ENCODE results near the gene TMEM81. TPM values are rescaled to one million over a fixed set of nuclear protein-coding genes. Genes with fewer than 3 reads are reported as not detected.

The TMEM81 gene
- total and polyA plus RNA-seq, 10 of the 15 experiments (the other 5 are each of a cell fraction or from before 2014, with no cell fraction given): 0.62 to 2.2 (median 1.1) TPM

- no peak for DNase-seq (ENCODE audit: low read depth, low spot score)
- no peaks in the 10 kb centered on the region for H4K20me1 ChIP-seq (ENCODE audit: control insufficient read depth, insufficient read depth)
- H2AFZ ChIP-seq (ENCODE audit: control insufficient read depth, low read depth, low read length): no peak overlapping the region
- no peak overlapping the region for H3K9ac ChIP-seq (ENCODE audit: control insufficient read depth, insufficient read depth, low read length)
- H3K4me2 ChIP-seq (ENCODE audit: control insufficient read depth, insufficient read depth): no peak overlapping the region
- no TSS peak for BruUV-seq (replicated peaks)
- H3K4me1 ChIP-seq (ENCODE audit: control insufficient read depth, insufficient read depth, low read length): no peaks in the 10 kb centered on the region
- no peak overlapping the region for H3K4me3 ChIP-seq
- ATAC-seq: no peak
- no peaks in the 10 kb centered on the region for H3K79me2 ChIP-seq (ENCODE audit: control insufficient read depth, insufficient read depth, low read length)
- no peaks in the 10 kb centered on the region for H3K36me3 ChIP-seq (ENCODE audit: control insufficient read depth in 2 of 2, insufficient read depth in 2 of 2, low read length in 1 of 2)
- no peak for FAIRE-seq
- ChIA-PET CTCF (interaction anchor here (1.6 to 8.9 kb wide), 2 partner anchors 10 to 184 kb away, joined by 4 to 65 read pairs; no protein-coding TSS in a partner anchor), RAD21 (ENCODE audit: unreplicated experiment) (interaction anchor here (0.5 to 1.0 kb wide), 4 partner anchors 11 to 184 kb away, joined by 3 read pairs; no protein-coding TSS in a partner anchor), SMC1A (ENCODE audit: uncharacterized antibody, unreplicated experiment) (interaction anchor here (1.0 kb wide), 1 partner anchor 11 kb away, joined by 3 read pairs; no protein-coding TSS in a partner anchor), POLR2A (no interaction called here)
- H3K27ac ChIP-seq (ENCODE audit: control insufficient read depth, insufficient read depth): no peak overlapping the region
- WGBS (ENCODE audit: insufficient coverage, insufficient replicate concordance, low lambda C conversion rate, missing lambda C conversion rate): 42% methylated on average over 9 of the region's 9 CpGs
- H3K27me3 ChIP-seq (replicated peaks in 1 of 2; ENCODE audit: control insufficient read depth in 2 of 2, insufficient read depth in 2 of 2, low read length in 1 of 2): no peaks in the 10 kb centered on the region
- intact Hi-C loops (cut with micrococcal nuclease; ENCODE audit: unreplicated experiment): no loop called here
- in situ Hi-C loops (cut with MboI): no loop called here
- H3K9me3 ChIP-seq (replicated peaks; ENCODE audit: control insufficient read depth, insufficient read depth, low read length): no peaks in the 10 kb centered on the region
- TF ChIP-seq SIX5 (IDR thresholded peaks at IDR 0.05; ENCODE audit: low read depth, low read length, severe bottlenecking) (no peak), ZSCAN29 (IDR thresholded peaks at IDR 0.05) (no peak), EGR1 (IDR thresholded peaks at IDR 0.05; ENCODE audit: borderline replicate concordance in 1 of 2, low read depth in 2 of 2, low read length in 2 of 2) (no peak), RAD51 (IDR thresholded peaks at IDR 0.05) (no peak), CHD4 (IDR thresholded peaks at IDR 0.05) (no peak), TCF12 (IDR thresholded peaks at IDR 0.05; ENCODE audit: low read depth, low read length) (no peak), SKIL (IDR thresholded peaks at IDR 0.05; ENCODE audit: low read depth, poor library complexity, severe bottlenecking) (no peak), YBX1 (IDR thresholded peaks at IDR 0.05) (no peak), SMC3 (IDR thresholded peaks at IDR 0.05; ENCODE audit: borderline replicate concordance, low read length) (no peak), BMI1 (IDR thresholded peaks at IDR 0.05; ENCODE audit: borderline replicate concordance) (no peak)
- TF ChIP-seq, protein P1, sequence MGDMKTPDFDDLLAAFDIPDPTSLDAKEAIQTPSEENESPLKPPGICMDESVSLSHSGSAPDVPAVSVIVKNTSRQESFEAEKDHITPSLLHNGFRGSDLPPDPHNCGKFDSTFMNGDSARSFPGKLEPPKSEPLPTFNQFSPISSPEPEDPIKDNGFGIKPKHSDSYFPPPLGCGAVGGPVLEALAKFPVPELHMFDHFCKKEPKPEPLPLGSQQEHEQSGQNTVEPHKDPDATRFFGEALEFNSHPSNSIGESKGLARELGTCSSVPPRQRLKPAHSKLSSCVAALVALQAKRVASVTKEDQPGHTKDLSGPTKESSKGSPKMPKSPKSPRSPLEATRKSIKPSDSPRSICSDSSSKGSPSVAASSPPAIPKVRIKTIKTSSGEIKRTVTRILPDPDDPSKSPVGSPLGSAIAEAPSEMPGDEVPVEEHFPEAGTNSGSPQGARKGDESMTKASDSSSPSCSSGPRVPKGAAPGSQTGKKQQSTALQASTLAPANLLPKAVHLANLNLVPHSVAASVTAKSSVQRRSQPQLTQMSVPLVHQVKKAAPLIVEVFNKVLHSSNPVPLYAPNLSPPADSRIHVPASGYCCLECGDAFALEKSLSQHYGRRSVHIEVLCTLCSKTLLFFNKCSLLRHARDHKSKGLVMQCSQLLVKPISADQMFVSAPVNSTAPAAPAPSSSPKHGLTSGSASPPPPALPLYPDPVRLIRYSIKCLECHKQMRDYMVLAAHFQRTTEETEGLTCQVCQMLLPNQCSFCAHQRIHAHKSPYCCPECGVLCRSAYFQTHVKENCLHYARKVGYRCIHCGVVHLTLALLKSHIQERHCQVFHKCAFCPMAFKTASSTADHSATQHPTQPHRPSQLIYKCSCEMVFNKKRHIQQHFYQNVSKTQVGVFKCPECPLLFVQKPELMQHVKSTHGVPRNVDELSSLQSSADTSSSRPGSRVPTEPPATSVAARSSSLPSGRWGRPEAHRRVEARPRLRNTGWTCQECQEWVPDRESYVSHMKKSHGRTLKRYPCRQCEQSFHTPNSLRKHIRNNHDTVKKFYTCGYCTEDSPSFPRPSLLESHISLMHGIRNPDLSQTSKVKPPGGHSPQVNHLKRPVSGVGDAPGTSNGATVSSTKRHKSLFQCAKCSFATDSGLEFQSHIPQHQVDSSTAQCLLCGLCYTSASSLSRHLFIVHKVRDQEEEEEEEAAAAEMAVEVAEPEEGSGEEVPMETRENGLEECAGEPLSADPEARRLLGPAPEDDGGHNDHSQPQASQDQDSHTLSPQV (IDR thresholded peaks at IDR 0.05): no peak
- TF ChIP-seq, protein P2, sequence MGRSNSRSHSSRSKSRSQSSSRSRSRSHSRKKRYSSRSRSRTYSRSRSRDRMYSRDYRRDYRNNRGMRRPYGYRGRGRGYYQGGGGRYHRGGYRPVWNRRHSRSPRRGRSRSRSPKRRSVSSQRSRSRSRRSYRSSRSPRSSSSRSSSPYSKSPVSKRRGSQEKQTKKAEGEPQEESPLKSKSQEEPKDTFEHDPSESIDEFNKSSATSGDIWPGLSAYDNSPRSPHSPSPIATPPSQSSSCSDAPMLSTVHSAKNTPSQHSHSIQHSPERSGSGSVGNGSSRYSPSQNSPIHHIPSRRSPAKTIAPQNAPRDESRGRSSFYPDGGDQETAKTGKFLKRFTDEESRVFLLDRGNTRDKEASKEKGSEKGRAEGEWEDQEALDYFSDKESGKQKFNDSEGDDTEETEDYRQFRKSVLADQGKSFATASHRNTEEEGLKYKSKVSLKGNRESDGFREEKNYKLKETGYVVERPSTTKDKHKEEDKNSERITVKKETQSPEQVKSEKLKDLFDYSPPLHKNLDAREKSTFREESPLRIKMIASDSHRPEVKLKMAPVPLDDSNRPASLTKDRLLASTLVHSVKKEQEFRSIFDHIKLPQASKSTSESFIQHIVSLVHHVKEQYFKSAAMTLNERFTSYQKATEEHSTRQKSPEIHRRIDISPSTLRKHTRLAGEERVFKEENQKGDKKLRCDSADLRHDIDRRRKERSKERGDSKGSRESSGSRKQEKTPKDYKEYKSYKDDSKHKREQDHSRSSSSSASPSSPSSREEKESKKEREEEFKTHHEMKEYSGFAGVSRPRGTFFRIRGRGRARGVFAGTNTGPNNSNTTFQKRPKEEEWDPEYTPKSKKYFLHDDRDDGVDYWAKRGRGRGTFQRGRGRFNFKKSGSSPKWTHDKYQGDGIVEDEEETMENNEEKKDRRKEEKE (IDR thresholded peaks at IDR 0.05): no peak
- TF ChIP-seq, protein P3, sequence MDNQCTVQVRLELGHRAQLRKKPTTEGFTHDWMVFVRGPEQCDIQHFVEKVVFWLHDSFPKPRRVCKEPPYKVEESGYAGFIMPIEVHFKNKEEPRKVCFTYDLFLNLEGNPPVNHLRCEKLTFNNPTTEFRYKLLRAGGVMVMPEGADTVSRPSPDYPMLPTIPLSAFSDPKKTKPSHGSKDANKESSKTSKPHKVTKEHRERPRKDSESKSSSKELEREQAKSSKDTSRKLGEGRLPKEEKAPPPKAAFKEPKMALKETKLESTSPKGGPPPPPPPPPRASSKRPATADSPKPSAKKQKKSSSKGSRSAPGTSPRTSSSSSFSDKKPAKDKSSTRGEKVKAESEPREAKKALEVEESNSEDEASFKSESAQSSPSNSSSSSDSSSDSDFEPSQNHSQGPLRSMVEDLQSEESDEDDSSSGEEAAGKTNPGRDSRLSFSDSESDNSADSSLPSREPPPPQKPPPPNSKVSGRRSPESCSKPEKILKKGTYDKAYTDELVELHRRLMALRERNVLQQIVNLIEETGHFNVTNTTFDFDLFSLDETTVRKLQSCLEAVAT (IDR thresholded peaks at IDR 0.05): no peak
Observed at GRCh38 chr1:205072286-205072685, 12.0 kb downstream of the TMEM81 start.

All from GM12878 (cell line).